Midbrain (tissue), 1 donor: ENCODE measurements around the gene BATF.
"Not testable (repeated sequence)": the region's sequence is repeated elsewhere in the genome, so short reads cannot be mapped to it uniquely, and the experiment has no call there.

Experiments
- DNase-seq: peaks from one replicate; lab custom pipeline; 2025; lab: John Stamatoyannopoulos, UW

BATF gene

GRCh38 chr14:75522224-75522982 lies at the start of gene BATF:
Gene BATF (plus strand): TSS chr14:75522469. CDS start chr14:75522683, 214 bp downstream.
- DNase-seq: no peak

- DNase-seq: not testable (repeated sequence)
These were observed 48.1 kb upstream of the BATF start for GRCh38 chr14:75474127-75474526.

GRCh38 chr14:75476274-75476995 lies 45.8 kb upstream of the BATF start:
- peak; percentile 17 for DNase-seq

- DNase-seq: no peak
These were observed 44.4 kb upstream of the BATF start for GRCh38 chr14:75477881-75478280.

- no peak for DNase-seq
These were observed 42.3 kb upstream of the BATF start for GRCh38 chr14:75479770-75480600.

- no peak for DNase-seq
These were observed 39.9 kb upstream of the BATF start for GRCh38 chr14:75482366-75482765.

GRCh38 chr14:75484711-75485429 lies 37.4 kb upstream of the BATF start:
- no peak for DNase-seq

GRCh38 chr14:75486318-75486717 lies 36.0 kb upstream of the BATF start:
- no peak for DNase-seq

- no peak for DNase-seq
These were observed 35.1 kb upstream of the BATF start for GRCh38 chr14:75487155-75487671.

GRCh38 chr14:75489480-75489837 lies 32.8 kb upstream of the BATF start:
- no peak for DNase-seq

GRCh38 chr14:75491376-75491978 lies 30.8 kb upstream of the BATF start:
- no peak for DNase-seq

- DNase-seq: no peak
These were observed 29.3 kb upstream of the BATF start for GRCh38 chr14:75492832-75493591.

GRCh38 chr14:75493592-75494087 lies 28.6 kb upstream of the BATF start:
- DNase-seq: no peak

- DNase-seq: no peak
These were observed 27.4 kb upstream of the BATF start for GRCh38 chr14:75494896-75495295.

GRCh38 chr14:75495399-75495798 lies 26.9 kb upstream of the BATF start:
- DNase-seq: no peak

GRCh38 chr14:75495882-75496281 lies 26.4 kb upstream of the BATF start:
- DNase-seq: no peak

- no peak for DNase-seq
These were observed 25.5 kb upstream of the BATF start for GRCh38 chr14:75496755-75497154.

- DNase-seq: no peak
These were observed 25.1 kb upstream of the BATF start for GRCh38 chr14:75497191-75497590.

GRCh38 chr14:75497701-75498100 lies 24.6 kb upstream of the BATF start:
- no peak for DNase-seq
